ENCODE measurements around the gene VASH2.

The VASH2 gene

DNA sequence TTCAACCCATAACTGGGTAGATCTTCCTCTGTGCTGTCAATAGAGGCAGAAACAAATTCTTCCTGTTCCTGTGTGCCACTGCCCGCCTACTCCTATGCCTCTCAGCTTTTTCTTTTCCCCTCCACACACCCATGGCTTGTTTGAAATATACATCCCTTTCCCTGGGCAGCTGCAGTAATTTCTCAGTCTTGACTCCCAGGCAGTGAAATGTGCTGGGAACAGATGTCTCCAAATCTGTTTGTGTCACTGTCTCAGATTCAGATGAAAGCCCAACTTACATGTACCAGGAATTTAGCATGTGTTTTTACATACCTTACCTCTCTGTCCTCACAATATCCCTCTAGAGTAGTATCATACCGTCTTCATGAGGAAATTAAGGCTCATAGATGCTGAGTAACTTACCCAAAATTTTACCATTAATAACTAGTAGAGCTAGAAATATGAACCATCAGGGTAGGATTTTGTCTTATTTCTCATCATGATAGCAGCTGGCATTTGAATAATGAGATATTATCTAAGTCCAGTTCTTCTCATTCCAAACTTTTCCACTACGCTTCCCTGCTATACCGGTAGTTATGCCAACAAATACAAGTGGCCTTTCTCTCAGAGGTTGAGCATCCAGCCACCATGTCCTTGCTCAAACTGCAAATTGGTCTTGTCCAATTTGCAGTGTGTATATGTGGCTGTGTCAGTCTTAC lies 4.7 kb upstream of the VASH2 start:
- peaks cover 14% of the 10 kb centered on the region for H3K9me3 ChIP-seq (ENCODE audit: control insufficient read depth, low read length)
- peaks cover 25% of the 10 kb centered on the region for H3K27me3 ChIP-seq (replicated peaks; ENCODE audit: control insufficient read depth, insufficient read depth, low read length)
- H3K9ac ChIP-seq (ENCODE audit: low read length) = no peak overlapping the region
- H3K4me1 ChIP-seq (ENCODE audit: control insufficient read depth, insufficient read depth, low read length) = peaks cover under 1% of the 10 kb centered on the region
- no peak for DNase-seq (ENCODE audit: low read depth)
- H3K36me3 ChIP-seq (ENCODE audit: control insufficient read depth, insufficient read depth, low read length, severe bottlenecking) = no peaks in the 10 kb centered on the region
- no peak overlapping the region for H3K4me3 ChIP-seq (ENCODE audit: low read length)

DNA sequence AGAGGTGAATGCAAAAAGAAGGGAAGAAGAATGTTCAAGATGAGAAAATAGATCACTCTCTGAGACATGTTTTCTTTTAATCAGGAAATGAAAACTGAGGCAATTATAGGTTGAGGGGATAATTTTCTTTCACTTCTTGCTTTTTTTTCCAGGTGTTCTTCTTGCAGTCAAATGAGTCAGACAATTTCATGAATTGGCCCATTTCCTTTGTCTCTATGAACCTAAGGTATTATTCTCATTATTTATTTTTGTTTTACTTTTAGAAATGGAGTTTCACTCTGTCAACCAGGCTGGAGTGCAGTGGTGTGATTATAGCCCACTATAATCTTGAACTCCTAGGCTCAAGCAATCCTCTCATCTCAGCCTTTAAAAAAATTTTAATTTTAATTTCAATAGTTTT lies 3.5 kb upstream of the VASH2 start:
- H3K36me3 ChIP-seq (ENCODE audit: control insufficient read depth, insufficient read depth, low read length, severe bottlenecking) = no peaks in the 10 kb centered on the region
- H3K27me3 ChIP-seq (replicated peaks; ENCODE audit: control insufficient read depth, insufficient read depth, low read length) = peaks cover 30% of the 10 kb centered on the region
- DNase-seq (ENCODE audit: low read depth) = no peak

DNA sequence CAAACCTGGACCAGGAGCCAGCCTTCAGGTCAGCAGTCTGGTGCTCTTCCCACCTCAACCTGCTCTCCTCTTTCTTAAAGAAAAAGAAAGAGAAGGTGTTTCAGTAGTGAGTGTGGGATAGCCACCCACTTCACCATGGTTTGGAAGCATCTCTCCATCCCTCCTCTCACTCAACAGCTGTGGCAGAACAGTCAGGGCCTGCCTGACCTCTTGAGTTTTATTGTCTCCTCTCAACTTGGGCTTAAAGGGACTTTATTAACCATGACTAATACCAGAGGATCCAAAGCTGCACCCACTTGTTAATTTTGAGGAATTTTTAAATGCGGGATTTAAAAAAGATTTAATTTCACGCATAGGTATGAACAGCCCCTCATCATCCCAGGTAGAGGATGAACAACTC lies 570 bp upstream of the VASH2 start:
- Histone ChIP-seq H3K36me3 (ENCODE audit: control insufficient read depth, insufficient read depth, low read length, severe bottlenecking) (no peaks in the 10 kb centered on the region), H3K4me1 (ENCODE audit: control insufficient read depth, insufficient read depth, low read length) (peaks cover 18% of the 10 kb centered on the region), H3K4me3 (ENCODE audit: low read length) (peak overlapping the region; percentile 78), H3K9me3 (ENCODE audit: control insufficient read depth, low read length) (peaks cover 5% of the 10 kb centered on the region), H3K27me3 (replicated peaks; ENCODE audit: control insufficient read depth, insufficient read depth, low read length) (peaks cover 42% of the 10 kb centered on the region), H3K9ac (ENCODE audit: low read length) (no peak overlapping the region)
- DNase-seq (ENCODE audit: low read depth) = no peak

More for the DNA sequence above, 3.5 kb upstream of the VASH2 start:
- Histone ChIP-seq H3K9ac (ENCODE audit: low read length) (no peak overlapping the region), H3K4me1 (ENCODE audit: control insufficient read depth, insufficient read depth, low read length) (peaks cover 10% of the 10 kb centered on the region), H3K9me3 (ENCODE audit: control insufficient read depth, low read length) (peaks cover 5% of the 10 kb centered on the region), H3K4me3 (ENCODE audit: low read length) (no peak overlapping the region)

DNA sequence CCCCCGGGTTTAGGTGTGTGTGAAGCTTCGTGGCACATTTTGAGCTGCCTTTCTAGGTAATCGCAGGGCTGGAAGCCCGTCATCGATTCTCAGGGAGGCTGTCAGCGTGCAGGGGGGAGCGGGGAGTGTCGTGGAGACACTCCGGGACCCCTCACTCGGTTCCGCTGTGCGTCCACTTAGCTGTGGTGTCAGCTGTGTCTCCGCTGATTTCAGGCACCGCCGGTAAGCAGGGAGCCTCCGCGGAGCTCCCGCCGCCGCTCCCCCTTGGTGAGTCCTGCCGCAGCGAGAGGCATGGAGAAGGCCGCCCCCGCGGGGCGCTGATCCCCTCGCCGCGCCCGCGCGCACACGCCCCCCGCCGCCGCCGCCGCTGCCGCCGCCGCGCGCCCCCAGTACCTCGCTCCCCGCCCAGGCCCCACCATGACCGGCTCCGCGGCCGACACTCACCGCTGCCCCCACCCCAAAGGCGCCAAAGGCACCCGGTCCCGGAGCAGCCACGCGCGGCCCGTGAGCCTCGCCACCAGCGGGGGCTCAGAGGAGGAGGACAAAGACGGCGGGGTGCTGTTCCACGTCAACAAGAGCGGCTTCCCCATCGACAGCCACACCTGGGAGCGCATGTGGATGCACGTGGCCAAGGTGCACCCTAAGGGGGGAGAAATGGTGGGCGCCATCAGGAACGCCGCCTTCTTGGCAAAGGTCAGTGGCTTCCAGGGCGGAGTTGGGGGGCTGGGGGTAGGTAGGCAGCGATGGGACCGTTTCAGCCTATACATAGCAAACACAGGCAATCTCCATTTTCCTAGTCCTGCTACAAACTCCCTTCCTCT lies 995 bp downstream of the VASH2 start:
- peak; percentile 42 for DNase-seq (ENCODE audit: low read depth)
- Histone ChIP-seq H3K9ac (ENCODE audit: low read length) (no peak overlapping the region), H3K4me1 (ENCODE audit: control insufficient read depth, insufficient read depth, low read length) (peaks cover 18% of the 10 kb centered on the region), H3K9me3 (ENCODE audit: control insufficient read depth, low read length) (peaks cover 5% of the 10 kb centered on the region), H3K36me3 (ENCODE audit: control insufficient read depth, insufficient read depth, low read length, severe bottlenecking) (no peaks in the 10 kb centered on the region), H3K4me3 (ENCODE audit: low read length) (peak overlapping the region; percentile 78), H3K27me3 (replicated peaks; ENCODE audit: control insufficient read depth, insufficient read depth, low read length) (peaks cover 53% of the 10 kb centered on the region)

DNA sequence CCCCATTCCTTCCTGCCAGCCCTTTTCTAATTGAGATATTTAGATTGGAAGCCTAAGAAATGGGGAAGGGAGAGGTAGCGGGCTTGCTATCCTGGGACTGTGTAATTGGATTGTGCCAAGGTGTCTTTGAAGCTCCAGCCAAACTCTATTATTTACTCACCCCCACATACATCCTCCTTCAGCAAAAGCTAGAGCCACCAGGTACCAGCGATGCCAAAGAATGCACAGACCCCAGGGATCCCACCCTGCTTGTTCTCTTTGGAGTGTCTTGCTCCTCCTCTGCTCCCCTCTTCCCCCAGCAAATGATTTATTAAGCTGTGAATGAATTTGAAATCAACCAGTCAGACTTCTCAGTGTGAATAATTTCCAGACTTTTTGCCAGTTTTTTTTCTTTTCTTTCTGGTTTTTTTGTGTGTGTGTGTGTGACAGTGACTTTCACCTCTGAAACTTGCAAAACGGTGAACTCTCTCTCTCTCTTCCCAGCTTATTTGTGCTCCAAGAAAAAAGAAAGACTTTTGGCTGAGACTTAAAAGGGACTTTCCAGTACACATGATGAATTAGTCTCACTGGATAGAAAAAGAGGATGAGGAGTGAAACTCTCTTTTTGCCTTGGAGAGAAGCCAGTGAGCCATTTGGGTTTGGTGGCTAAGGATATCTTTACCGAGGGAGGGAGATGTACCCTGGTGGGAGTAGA lies 1.8 kb downstream of the VASH2 start:
- H3K36me3 ChIP-seq (ENCODE audit: control insufficient read depth, insufficient read depth, low read length, severe bottlenecking) = no peaks in the 10 kb centered on the region
- H3K9me3 ChIP-seq (ENCODE audit: control insufficient read depth, low read length) = peaks cover 5% of the 10 kb centered on the region
- peaks cover 53% of the 10 kb centered on the region for H3K27me3 ChIP-seq (replicated peaks; ENCODE audit: control insufficient read depth, insufficient read depth, low read length)
- DNase-seq (ENCODE audit: low read depth) = no peak
- H3K4me3 ChIP-seq (ENCODE audit: low read length) = no peak overlapping the region
- peaks cover 18% of the 10 kb centered on the region for H3K4me1 ChIP-seq (ENCODE audit: control insufficient read depth, insufficient read depth, low read length)
- H3K9ac ChIP-seq (ENCODE audit: low read length) = no peak overlapping the region

DNA sequence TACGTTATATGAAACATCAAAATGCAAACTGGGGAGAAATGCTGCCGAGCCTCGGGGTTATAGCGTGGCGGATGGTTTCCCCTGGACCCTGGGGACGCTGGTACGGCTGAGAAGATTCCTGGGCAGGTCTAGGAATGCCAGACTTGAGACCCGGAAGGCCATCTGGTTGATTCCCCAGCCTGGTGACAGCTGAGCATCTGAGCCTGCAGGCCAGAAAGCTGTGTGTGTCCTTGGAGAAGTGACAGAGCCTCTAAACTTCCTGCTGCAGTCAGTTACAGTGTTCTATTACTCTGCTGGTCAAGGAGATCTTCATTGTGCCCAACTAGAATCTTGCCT lies 2.3 kb downstream of the VASH2 start:
- Histone ChIP-seq H3K4me3 (ENCODE audit: low read length) (no peak overlapping the region), H3K27me3 (replicated peaks; ENCODE audit: control insufficient read depth, insufficient read depth, low read length) (peaks cover 53% of the 10 kb centered on the region), H3K36me3 (ENCODE audit: control insufficient read depth, insufficient read depth, low read length, severe bottlenecking) (no peaks in the 10 kb centered on the region), H3K4me1 (ENCODE audit: control insufficient read depth, insufficient read depth, low read length) (peaks cover 18% of the 10 kb centered on the region), H3K9me3 (ENCODE audit: control insufficient read depth, low read length) (peaks cover 5% of the 10 kb centered on the region), H3K9ac (ENCODE audit: low read length) (no peak overlapping the region)
- DNase-seq (ENCODE audit: low read depth) = no peak

DNA sequence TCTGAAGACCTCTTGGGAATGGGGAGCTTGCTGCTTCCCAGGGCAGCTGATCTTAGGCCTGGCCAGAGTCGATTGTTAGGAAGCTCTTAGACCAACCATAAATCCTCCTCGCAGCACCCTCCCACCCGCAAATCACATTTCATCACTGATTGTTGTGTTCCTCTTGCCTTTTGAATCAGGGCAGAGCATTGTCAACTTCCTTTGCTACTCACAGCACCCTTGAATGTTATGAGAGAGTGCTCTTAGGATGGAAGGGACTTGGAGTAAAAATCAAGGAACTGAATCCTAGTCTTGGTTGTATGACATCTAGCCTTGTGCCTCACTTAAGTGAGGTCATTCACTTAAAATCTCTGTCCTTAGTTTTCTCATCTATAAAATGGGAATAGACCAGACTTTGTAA lies 3.0 kb downstream of the VASH2 start:
- Histone ChIP-seq H3K9me3 (ENCODE audit: control insufficient read depth, low read length) (peaks cover 3% of the 10 kb centered on the region), H3K9ac (ENCODE audit: low read length) (no peak overlapping the region), H3K4me1 (ENCODE audit: control insufficient read depth, insufficient read depth, low read length) (peaks cover 18% of the 10 kb centered on the region), H3K36me3 (ENCODE audit: control insufficient read depth, insufficient read depth, low read length, severe bottlenecking) (no peaks in the 10 kb centered on the region), H3K27me3 (replicated peaks; ENCODE audit: control insufficient read depth, insufficient read depth, low read length) (peaks cover 59% of the 10 kb centered on the region), H3K4me3 (ENCODE audit: low read length) (no peak overlapping the region)
- no peak for DNase-seq (ENCODE audit: low read depth)

DNA sequence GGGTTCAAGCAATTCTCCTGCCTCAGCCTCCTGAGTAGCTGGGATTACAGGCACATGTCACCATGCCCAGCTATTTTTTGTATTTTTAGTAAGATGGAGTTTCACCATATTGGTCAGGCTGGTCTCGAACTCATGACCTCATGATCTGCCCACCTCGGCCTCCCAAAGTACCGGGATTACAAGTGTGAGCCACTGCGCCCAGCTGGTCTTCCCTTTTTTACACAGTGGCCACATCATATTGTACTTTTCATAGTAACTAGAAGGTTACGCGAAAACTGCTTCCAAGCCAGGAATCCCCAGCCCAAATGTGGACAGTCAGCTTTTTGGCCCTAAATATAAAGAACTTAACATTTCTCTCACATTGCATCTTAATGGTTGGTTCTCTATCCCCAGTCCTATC lies 4.2 kb downstream of the VASH2 start:
- peaks cover 63% of the 10 kb centered on the region for H3K27me3 ChIP-seq (replicated peaks; ENCODE audit: control insufficient read depth, insufficient read depth, low read length)
- no peak overlapping the region for H3K4me3 ChIP-seq (ENCODE audit: low read length)
- H3K9me3 ChIP-seq (ENCODE audit: control insufficient read depth, low read length) = no peaks in the 10 kb centered on the region
- H3K9ac ChIP-seq (ENCODE audit: low read length) = no peak overlapping the region
- H3K36me3 ChIP-seq (ENCODE audit: control insufficient read depth, insufficient read depth, low read length, severe bottlenecking) = no peaks in the 10 kb centered on the region
- H3K4me1 ChIP-seq (ENCODE audit: control insufficient read depth, insufficient read depth, low read length) = peaks cover 18% of the 10 kb centered on the region
- DNase-seq (ENCODE audit: low read depth) = no peak

DNA sequence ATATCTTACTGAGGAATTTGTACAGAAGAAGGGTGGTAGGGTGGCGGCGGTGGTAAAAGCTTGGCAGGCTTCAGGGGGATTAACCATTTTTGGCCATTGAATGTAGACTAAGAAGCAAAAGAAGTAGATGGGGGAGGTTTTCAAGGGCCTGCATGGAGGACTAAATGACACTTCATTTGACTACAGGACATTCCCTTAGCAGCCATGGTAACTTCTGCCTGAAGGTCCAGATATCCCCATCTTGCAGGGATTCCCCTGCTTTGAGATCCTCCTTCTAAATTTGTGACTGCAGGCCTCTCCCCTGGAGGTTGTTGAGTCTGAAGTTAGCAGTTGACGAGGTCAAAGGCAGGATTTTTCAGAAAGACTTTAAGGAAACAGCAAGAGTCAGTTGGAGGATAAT lies 4.8 kb downstream of the VASH2 start:
- no peak for DNase-seq (ENCODE audit: low read depth)
- Histone ChIP-seq H3K4me3 (ENCODE audit: low read length) (no peak overlapping the region), H3K36me3 (ENCODE audit: control insufficient read depth, insufficient read depth, low read length, severe bottlenecking) (no peaks in the 10 kb centered on the region), H3K27me3 (replicated peaks; ENCODE audit: control insufficient read depth, insufficient read depth, low read length) (peaks cover 62% of the 10 kb centered on the region), H3K9me3 (ENCODE audit: control insufficient read depth, low read length) (no peaks in the 10 kb centered on the region), H3K4me1 (ENCODE audit: control insufficient read depth, insufficient read depth, low read length) (peaks cover 18% of the 10 kb centered on the region), H3K9ac (ENCODE audit: low read length) (no peak overlapping the region)

DNA sequence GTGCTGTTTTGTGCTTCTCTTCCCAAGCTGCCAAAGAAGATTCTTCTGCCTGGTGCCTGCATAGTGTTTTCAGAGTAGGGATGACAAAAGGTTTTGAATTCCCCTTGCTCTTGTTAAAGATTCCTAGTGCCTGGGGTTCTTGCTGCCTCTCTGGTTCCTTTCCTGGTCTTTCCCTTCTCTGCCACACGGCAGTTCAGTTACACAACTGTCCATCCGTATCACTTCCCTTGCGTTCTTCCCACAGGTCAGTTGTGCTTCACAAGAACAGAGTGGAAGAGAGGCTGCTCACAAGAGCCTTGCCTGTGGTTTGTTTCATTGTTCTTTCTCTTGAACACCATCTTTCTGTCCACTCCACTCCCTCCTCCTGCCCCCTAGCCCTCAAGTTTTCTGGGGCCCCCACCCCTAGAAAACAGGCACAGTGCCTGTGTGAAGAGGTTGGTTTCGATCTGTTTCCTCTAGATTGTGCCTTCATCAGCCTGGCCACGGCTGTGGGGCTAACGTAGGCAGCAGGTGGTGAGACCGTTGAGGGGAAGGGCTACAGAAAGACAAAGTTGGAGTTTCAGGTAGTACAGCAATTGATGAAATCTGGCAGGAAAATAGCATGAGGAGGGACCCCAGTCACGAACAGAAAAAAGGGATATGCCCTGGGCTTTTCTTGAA lies 5.8 kb downstream of the VASH2 start:
- Histone ChIP-seq H3K36me3 (ENCODE audit: control insufficient read depth, insufficient read depth, low read length, severe bottlenecking) (no peaks in the 10 kb centered on the region), H3K4me3 (ENCODE audit: low read length) (no peak overlapping the region), H3K9ac (ENCODE audit: low read length) (no peak overlapping the region), H3K27me3 (replicated peaks; ENCODE audit: control insufficient read depth, insufficient read depth, low read length) (peaks cover 58% of the 10 kb centered on the region), H3K9me3 (ENCODE audit: control insufficient read depth, low read length) (no peaks in the 10 kb centered on the region), H3K4me1 (ENCODE audit: control insufficient read depth, insufficient read depth, low read length) (peaks cover 13% of the 10 kb centered on the region)
- DNase-seq (ENCODE audit: low read depth) = no peak

DNA sequence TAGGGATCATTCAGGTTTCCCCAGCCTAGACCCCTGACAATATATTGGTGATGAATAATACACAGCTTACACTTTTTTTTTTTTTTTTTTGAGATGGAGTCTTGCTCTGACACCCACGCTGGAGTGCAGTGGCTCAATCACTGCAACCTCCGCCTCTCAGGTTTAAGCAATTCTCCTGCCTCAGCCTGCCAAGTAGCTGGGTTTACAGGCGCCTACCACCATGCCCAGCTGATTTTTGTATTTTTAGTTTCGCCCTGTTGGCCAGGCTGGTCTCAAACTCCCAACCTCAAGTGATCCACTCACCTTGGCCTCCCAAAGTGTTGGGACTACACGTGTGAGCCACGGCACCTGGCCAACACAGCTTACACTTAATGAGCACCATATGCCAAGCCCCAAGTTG lies 7.2 kb downstream of the VASH2 start:
- Histone ChIP-seq H3K36me3 (ENCODE audit: control insufficient read depth, insufficient read depth, low read length, severe bottlenecking) (no peaks in the 10 kb centered on the region), H3K27me3 (replicated peaks; ENCODE audit: control insufficient read depth, insufficient read depth, low read length) (peaks cover 69% of the 10 kb centered on the region), H3K4me3 (ENCODE audit: low read length) (no peak overlapping the region), H3K9ac (ENCODE audit: low read length) (no peak overlapping the region), H3K9me3 (ENCODE audit: control insufficient read depth, low read length) (no peaks in the 10 kb centered on the region), H3K4me1 (ENCODE audit: control insufficient read depth, insufficient read depth, low read length) (peaks cover 2% of the 10 kb centered on the region)
- DNase-seq (ENCODE audit: low read depth) = no peak
